Fibroblast of the aortic adventitia (primary cell): ENCODE measurements around the gene IFRD2. TPM values are rescaled to one million over a fixed set of nuclear protein-coding genes. Genes with fewer than 3 reads are reported as not detected.

Experiments
- DNase-seq: peaks from one replicate; pipeline ENCODE4 v3.0.0-alpha.2; 2010; ENCODE audit warnings: low read depth
- H3K4me3 ChIP-seq: 2 replicates; pipeline ENCODE4 v1.5.1; 2011; ENCODE audit warnings: low read depth, mild to moderate bottlenecking, control low read depth, low read length, moderate library complexity
- CTCF ChIP-seq: IDR thresholded peaks from 2 replicates; pipeline ENCODE4 v1.5.1; 2011; ENCODE audit warnings: mild to moderate bottlenecking, low read length, control low read depth, inconsistent platforms; ENCODE audit not compliant: insufficient read depth
- total RNA-seq: library from RNA; depleted of rRNA; stranded (reverse); fragments of >200 nt; gene quantifications from 2 replicates; pipeline ENCODE4 v1.2.3, GENCODE V29; 2012; ENCODE audit warnings: low replicate concordance

IFRD2 gene
- total RNA-seq, 1 donor = 72.7 TPM

GRCh38 chr3:50254577-50255250 is 37.5 kb downstream of the IFRD2 start:
- H3K4me3 ChIP-seq = no peak overlapping the region
- peak; percentile 42 for DNase-seq
- no peak for TF ChIP-seq CTCF

- TF ChIP-seq CTCF = no peak
Observed at GRCh38 chr3:50251220-50251619, 41.0 kb downstream of the IFRD2 start.

GRCh38 chr3:50250514-50250913 is 41.7 kb downstream of the IFRD2 start:
- no peak for TF ChIP-seq CTCF
- H3K4me3 ChIP-seq = no peak overlapping the region
- no peak for DNase-seq

More at GRCh38 chr3:50251220-50251619, 41.0 kb downstream of the IFRD2 start:
- DNase-seq = peak; percentile 92
- no peak overlapping the region for H3K4me3 ChIP-seq

- DNase-seq = no peak
- TF ChIP-seq CTCF = no peak
Observed at GRCh38 chr3:50249457-50249856, 42.8 kb downstream of the IFRD2 start.

GRCh38 chr3:50248387-50248786 is 43.8 kb downstream of the IFRD2 start:
- DNase-seq = no peak
- H3K4me3 ChIP-seq = no peak overlapping the region
- no peak for TF ChIP-seq CTCF

More at GRCh38 chr3:50249457-50249856, 42.8 kb downstream of the IFRD2 start:
- H3K4me3 ChIP-seq = no peak overlapping the region

GRCh38 chr3:50246517-50246954 is 45.7 kb downstream of the IFRD2 start:
- peak overlapping the region; percentile 10 for H3K4me3 ChIP-seq
- peak; percentile 87 for DNase-seq

More at GRCh38 chr3:50246517-50246954, 45.7 kb downstream of the IFRD2 start:
- TF ChIP-seq CTCF = no peak
